ENCODE measurements around the gene CHFR.
"Not testable (repeated sequence)": the region's sequence is repeated elsewhere in the genome, so short reads cannot be mapped to it uniquely, and the experiment has no call there.

CHFR gene

GRCh38 chr12:132836795-132837331, 50.5 kb downstream of the CHFR start:
- TF ChIP-seq SPI1 (IDR thresholded peaks at IDR 0.05; ENCODE audit: low read depth, low read length): no peak
- no peak for TF ChIP-seq POU2F2 (IDR thresholded peaks at IDR 0.05; ENCODE audit: low read depth, low read length)
- no peak for TF ChIP-seq TAF1 (IDR thresholded peaks at IDR 0.05; ENCODE audit: low read depth, low read length)
- no peak for TF ChIP-seq POLR2AphosphoS5 (IDR thresholded peaks at IDR 0.05; ENCODE audit: low read depth, low read length)

GRCh38 chr12:132836230-132836629, 51.2 kb downstream of the CHFR start:
- FAIRE-seq; DNase-seq (ENCODE audit: insufficient read length, low spot score): not testable (repeated sequence)

More at GRCh38 chr12:132836795-132837331, 50.5 kb downstream of the CHFR start:
- FAIRE-seq (peak; percentile 38), DNase-seq (ENCODE audit: insufficient read length, low spot score) (no peak)

GRCh38 chr12:132835076-132836025, 52.1 kb downstream of the CHFR start:
- FAIRE-seq (no peak), DNase-seq (ENCODE audit: insufficient read length, low spot score) (no peak)
- no peak for TF ChIP-seq POLR2A (IDR thresholded peaks at IDR 0.05; ENCODE audit: low read depth, low read length)
- TF ChIP-seq SPI1 (IDR thresholded peaks at IDR 0.05; ENCODE audit: low read depth, low read length): no peak
- TF ChIP-seq POU2F2 (IDR thresholded peaks at IDR 0.05; ENCODE audit: low read depth, low read length): no peak
- TF ChIP-seq POLR2AphosphoS5 (IDR thresholded peaks at IDR 0.05; ENCODE audit: low read depth, low read length): no peak
- no peak for TF ChIP-seq TAF1 (IDR thresholded peaks at IDR 0.05; ENCODE audit: low read depth, low read length)
- no peak for TF ChIP-seq PAX5 (IDR thresholded peaks at IDR 0.05; ENCODE audit: insufficient read depth, low read length, severe bottlenecking)

DNA sequence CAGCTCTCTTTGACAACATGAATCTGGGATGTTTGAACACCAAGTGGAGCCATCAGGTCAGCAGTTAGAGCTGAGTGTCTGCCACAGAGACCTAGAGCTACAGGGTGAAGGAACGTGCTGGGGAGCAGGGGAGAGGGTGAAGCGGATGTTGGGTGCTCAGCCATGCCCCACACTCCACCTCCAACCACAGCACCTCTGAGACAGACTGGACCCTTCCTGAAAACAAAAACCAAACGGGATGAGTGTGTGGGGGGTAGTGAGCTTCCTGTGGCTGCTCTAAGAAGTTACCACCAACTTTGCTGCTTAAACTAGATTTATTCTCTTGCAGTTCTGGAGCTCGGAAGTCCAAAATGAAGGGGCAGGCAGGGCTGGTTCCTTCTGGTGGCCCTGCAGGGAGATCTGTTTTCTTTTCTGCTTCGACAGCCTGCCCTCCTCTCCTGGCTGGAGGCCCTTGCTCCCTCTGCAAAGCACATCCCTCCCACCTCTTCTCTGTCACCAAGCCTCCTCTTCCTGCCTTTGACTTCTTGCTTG, 53.2 kb downstream of the CHFR start:
- FAIRE-seq (peak; percentile 85), DNase-seq (ENCODE audit: insufficient read length, low spot score) (no peak)
- TF ChIP-seq POLR2A (IDR thresholded peaks at IDR 0.05; ENCODE audit: low read depth, low read length) (no peak), TAF1 (IDR thresholded peaks at IDR 0.05; ENCODE audit: low read depth, low read length) (no peak), SPI1 (IDR thresholded peaks at IDR 0.05; ENCODE audit: low read depth, low read length) (no peak), PAX5 (IDR thresholded peaks at IDR 0.05; ENCODE audit: insufficient read depth, low read length, severe bottlenecking) (no peak), POU2F2 (IDR thresholded peaks at IDR 0.05; ENCODE audit: low read depth, low read length) (no peak), POLR2AphosphoS5 (IDR thresholded peaks at IDR 0.05; ENCODE audit: low read depth, low read length) (no peak)

DNA sequence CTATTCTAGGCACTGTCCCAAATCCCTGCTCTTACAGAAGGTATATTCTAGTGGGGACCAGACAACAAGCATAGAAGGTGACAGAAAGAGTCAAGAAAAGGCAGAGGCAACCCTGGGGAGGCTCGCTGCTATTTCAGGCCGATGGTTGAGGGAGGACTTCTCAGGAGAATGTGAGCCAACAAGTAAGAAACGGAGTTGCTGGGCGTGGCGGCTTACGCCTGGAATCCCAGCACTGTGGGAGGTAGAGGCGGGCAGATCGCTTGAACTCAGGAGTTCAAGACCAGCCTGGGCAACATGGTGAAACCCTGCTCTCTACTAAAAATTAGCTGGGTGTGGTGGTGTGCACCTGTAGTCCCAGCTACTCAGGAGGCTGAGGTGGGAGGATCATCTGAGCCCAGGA, 54.1 kb downstream of the CHFR start:
- no peak for DNase-seq (ENCODE audit: insufficient read length, low spot score)
- FAIRE-seq: peak; percentile 50
- no peak for TF ChIP-seq SPI1 (IDR thresholded peaks at IDR 0.05; ENCODE audit: low read depth, low read length)
- no peak for TF ChIP-seq POLR2A (IDR thresholded peaks at IDR 0.05; ENCODE audit: low read depth, low read length)

DNA sequence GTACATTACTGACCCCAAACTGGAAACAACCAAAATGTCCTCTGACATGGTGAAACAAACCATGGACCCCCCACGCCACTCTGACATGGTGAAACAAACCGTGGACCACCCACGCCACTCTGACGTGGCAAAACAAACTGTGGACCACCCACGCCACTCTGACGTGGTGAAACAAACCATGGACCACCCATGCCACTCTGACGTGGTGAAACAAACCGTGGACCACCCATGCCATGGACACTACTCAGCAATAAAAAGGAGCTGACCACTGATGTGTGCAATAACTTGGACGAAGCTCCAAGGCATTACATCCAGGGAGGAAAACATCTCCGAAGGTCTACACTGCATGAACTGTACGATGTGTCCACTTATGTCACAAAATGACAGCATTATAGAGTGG, 55.6 kb downstream of the CHFR start:
- TF ChIP-seq POLR2A (IDR thresholded peaks at IDR 0.05; ENCODE audit: low read depth, low read length): no peak
- no peak for TF ChIP-seq SPI1 (IDR thresholded peaks at IDR 0.05; ENCODE audit: low read depth, low read length)
- TF ChIP-seq PAX5 (IDR thresholded peaks at IDR 0.05; ENCODE audit: insufficient read depth, low read length, severe bottlenecking): no peak
- no peak for DNase-seq (ENCODE audit: insufficient read length, low spot score)
- FAIRE-seq: no peak

DNA sequence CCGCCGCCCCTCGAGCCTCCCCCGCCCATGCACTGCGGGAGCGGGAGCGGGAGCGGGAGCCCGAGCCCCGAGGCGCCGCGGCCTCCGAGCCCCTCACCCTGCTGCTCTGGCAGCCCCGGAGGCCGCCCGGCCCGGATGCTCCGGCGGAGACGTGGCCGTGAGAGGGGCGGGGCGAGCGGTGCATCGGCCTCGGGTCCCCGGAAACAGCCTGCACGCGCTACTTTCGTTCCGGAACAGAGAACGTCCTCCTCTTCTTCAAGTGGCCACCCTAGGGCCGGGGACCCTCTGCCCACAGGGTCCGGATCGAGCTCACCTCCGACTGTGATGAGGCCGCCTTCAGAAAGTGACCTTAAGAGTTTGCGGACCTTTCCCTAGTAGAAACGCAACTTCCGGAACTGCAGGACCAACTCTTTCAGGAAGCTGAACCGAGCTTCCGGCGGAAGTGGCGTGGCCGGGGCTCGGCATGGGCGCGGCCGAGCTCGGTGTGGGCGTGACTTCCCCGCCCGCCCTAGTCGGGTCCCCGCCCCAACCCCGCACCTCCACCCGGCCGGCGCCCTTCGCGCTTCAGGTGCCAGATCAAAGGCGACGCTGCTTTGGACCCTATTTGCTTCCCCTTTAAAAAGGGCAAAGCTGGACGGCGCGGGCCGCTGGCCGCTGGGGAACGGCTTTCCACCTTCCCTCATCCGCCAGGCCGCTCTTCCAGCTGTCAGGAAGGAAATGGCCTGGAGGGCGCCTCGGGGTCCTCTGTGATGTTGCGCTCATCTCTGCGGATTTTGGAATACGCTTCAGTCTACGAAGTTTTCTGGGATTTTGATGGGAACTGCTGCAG, 58.5 kb downstream of the CHFR start, which contains the start of gene GOLGA3:
Gene GOLGA3 (minus strand): TSS at position 164 of the 829 bp plus-strand sequence. CDS start 6,741 bp downstream, outside the sequence.
- TF ChIP-seq PAX5 (IDR thresholded peaks at IDR 0.05; ENCODE audit: insufficient read depth, low read length, severe bottlenecking): no peak
- TF ChIP-seq TAF1 (IDR thresholded peaks at IDR 0.05; ENCODE audit: low read depth, low read length): peak; percentile 82
- 0 out of 2 replicates have a peak, but pooled peaks have one; percentile 34 for TF ChIP-seq POU2F2 (IDR thresholded peaks at IDR 0.05; ENCODE audit: low read depth, low read length)
- no peak for TF ChIP-seq POLR2A (IDR thresholded peaks at IDR 0.05; ENCODE audit: low read depth, low read length)
- TF ChIP-seq POLR2AphosphoS5 (IDR thresholded peaks at IDR 0.05; ENCODE audit: low read depth, low read length): 0 out of 2 replicates have a peak, but pooled peaks have one; percentile 24
- TF ChIP-seq SPI1 (IDR thresholded peaks at IDR 0.05; ENCODE audit: low read depth, low read length): 0 out of 2 replicates have a peak, but pooled peaks have one; percentile 26
- peak; percentile 99 for DNase-seq (ENCODE audit: insufficient read length, low spot score)
- FAIRE-seq: peak; percentile 97

GRCh38 chr12:132827763-132828703, 59.4 kb downstream of the CHFR start:
- TF ChIP-seq POU2F2 (IDR thresholded peaks at IDR 0.05; ENCODE audit: low read depth, low read length) (no peak), TAF1 (IDR thresholded peaks at IDR 0.05; ENCODE audit: low read depth, low read length) (no peak), POLR2AphosphoS5 (IDR thresholded peaks at IDR 0.05; ENCODE audit: low read depth, low read length) (peak; percentile 12; the same call in 1 of the 2 replicates)
- DNase-seq (ENCODE audit: insufficient read length, low spot score): no peak
- FAIRE-seq: no peak

- no peak for DNase-seq (ENCODE audit: insufficient read length, low spot score)
- FAIRE-seq: no peak
- TF ChIP-seq TAF1 (IDR thresholded peaks at IDR 0.05; ENCODE audit: low read depth, low read length) (no peak), SPI1 (IDR thresholded peaks at IDR 0.05; ENCODE audit: low read depth, low read length) (no peak), POLR2AphosphoS5 (IDR thresholded peaks at IDR 0.05; ENCODE audit: low read depth, low read length) (no peak), POLR2A (IDR thresholded peaks at IDR 0.05; ENCODE audit: low read depth, low read length) (no peak), PAX5 (IDR thresholded peaks at IDR 0.05; ENCODE audit: insufficient read depth, low read length, severe bottlenecking) (no peak), POU2F2 (IDR thresholded peaks at IDR 0.05; ENCODE audit: low read depth, low read length) (no peak)
Measured at GRCh38 chr12:132825861-132826260, 61.5 kb downstream of the CHFR start.

All from GM12891 (cell line).